HepG2 (cell line): ENCODE results near the gene TAT. TPM values are rescaled to one million over a fixed set of nuclear protein-coding genes. Genes with fewer than 3 reads are reported as not detected.
A peak's percentile ranks its signal among the peaks of the same experiment; 100 is the strongest.

Experiments
- ATAC-seq: fragments of 200-7000 bp; cut with Tn5 transposase; 3 replicates; pipeline ENCODE4 v1.9.1; 2020; ENCODE audit warnings: mild to moderate bottlenecking, moderate library complexity
- BruUV-seq: library from RNA; stranded (reverse); fragments of 400-500 nt; replicated peaks from 2 replicates; lab custom pipeline; 2021; lab: Mats Ljungman, UMichigan
- CTCF ChIA-PET: fragments of 300-600 bp; formaldehyde crosslinking; extraction: SDS; loops from one replicate; lab custom pipeline; 2021; ENCODE audit warnings: low total read pairs, inconsistent platforms, low intra/inter-chr PET ratio; lab: Yijun Ruan, JAX
- POLR2A ChIA-PET: fragments of 350-600 bp; sonication (Branson Sonifier 250); formaldehyde crosslinking; loops from one replicate; lab custom pipeline; 2020; ENCODE audit warnings: antibody characterized with exemption, inconsistent platforms; lab: Yijun Ruan, JAX
- DNase-seq: peaks from one replicate; pipeline ENCODE4 v3.0.0-alpha.2; 2015; ENCODE audit warnings: low spot score
- FAIRE-seq: peaks from 3 replicates; lab custom pipeline; 2011; peaks lifted over from hg19 to GRCh38; lab: Jason Lieb, UNC
- H2AFZ ChIP-seq: one replicate; pipeline ENCODE4 v1.6.1; 2011; ENCODE audit warnings: low read length, inconsistent platforms
- H3K27ac ChIP-seq: fragments of 300-600 bp; 3 replicates; pipeline ENCODE4 v1.8.0; 2011; ENCODE audit warnings: mixed run types, mild to moderate bottlenecking, mixed read lengths, low read length, inconsistent platforms; ENCODE audit not compliant: insufficient read depth; ENCODE audit errors: extremely low read length
- H3K27me3 ChIP-seq, 2 experiments: fragments of 200-600 bp in 1 of 2; 2 replicates in 1 of 2; 3 replicates in 1 of 2; pipeline versions ENCODE4 v1.6.0 to v1.8.0; 2011; ENCODE audit warnings: low read length in 2 of 2, mild to moderate bottlenecking in 2 of 2, moderate library complexity in 2 of 2, inconsistent platforms in 1 of 2; ENCODE audit not compliant: insufficient read depth in 2 of 2, control insufficient read depth in 1 of 2
- H3K36me3 ChIP-seq, 2 experiments: fragments of 200-600 bp in 1 of 2; replicated peaks in 1 of 2; 2 replicates in 1 of 2; 3 replicates in 1 of 2; pipeline versions ENCODE4 v1.5.1 to v1.8.0; 2011; ENCODE audit warnings: low read length in 2 of 2, inconsistent platforms in 1 of 2; ENCODE audit not compliant: insufficient read depth in 2 of 2, control insufficient read depth in 1 of 2
- H3K4me1 ChIP-seq: 2 replicates; pipeline ENCODE4 v1.5.1; 2012; ENCODE audit warnings: low read length, inconsistent platforms; ENCODE audit not compliant: insufficient read depth
- H3K4me2 ChIP-seq: 2 replicates; pipeline ENCODE4 v1.6.0; 2011; ENCODE audit warnings: low read depth, low read length, inconsistent platforms
- H3K4me3 ChIP-seq, 3 experiments: fragments of 200-600 bp in 1 of 3; sonication (generic), shearing (Covaris generic) in 1 of 3; replicated peaks in 1 of 3; 2 replicates each; pipeline ENCODE4 v1.5.1; 2011 to 2016; ENCODE audit warnings: low read length in 3 of 3, inconsistent platforms in 2 of 3, low read depth in 2 of 3, mild to moderate bottlenecking in 2 of 3, control low read depth in 1 of 3, mixed read lengths in 1 of 3; ENCODE audit not compliant: insufficient read depth in 1 of 3
- H3K79me2 ChIP-seq: one replicate; pipeline ENCODE4 v1.6.1; 2011; ENCODE audit warnings: low read length, inconsistent platforms; ENCODE audit not compliant: insufficient read depth
- H3K9ac ChIP-seq: 2 replicates; pipeline ENCODE4 v1.6.0; 2011; ENCODE audit warnings: mild to moderate bottlenecking, low read depth, low read length, inconsistent platforms; ENCODE audit not compliant: insufficient read depth
- H3K9me3 ChIP-seq: 2 replicates; pipeline ENCODE4 v1.5.1; 2012; ENCODE audit warnings: mild to moderate bottlenecking, low read length
- H4K20me1 ChIP-seq: 2 replicates; pipeline ENCODE4 v1.6.0; 2011; ENCODE audit warnings: inconsistent platforms, mild to moderate bottlenecking, low read length, moderate library complexity; ENCODE audit not compliant: insufficient read depth
- IKZF5 ChIP-seq: IDR thresholded peaks from 2 replicates; pipeline ENCODE4 v1.6.1; 2018; ENCODE audit warnings: missing genetic modification reagents, mild to moderate bottlenecking, missing compliant biosample characterization
- KDM5B ChIP-seq: sonication (generic); formaldehyde crosslinking; IDR thresholded peaks from 2 replicates; pipeline ENCODE4 v1.4.0; 2020; ENCODE audit warnings: missing genetic modification reagents, mild to moderate bottlenecking, borderline replicate concordance
- MNT ChIP-seq: fragments of 450-650 bp; IDR thresholded peaks from 2 replicates; pipeline ENCODE4 v1.6.1; 2016
- RCOR2 ChIP-seq: IDR thresholded peaks from 2 replicates; pipeline ENCODE4 v1.6.1; 2016; ENCODE audit warnings: missing biosample characterization, missing genetic modification reagents
- SALL1 ChIP-seq: sonication (generic); formaldehyde crosslinking; IDR thresholded peaks from 2 replicates; pipeline ENCODE4 v1.8.0; 2022; ENCODE audit warnings: mild to moderate bottlenecking, missing genetic modification reagents
- TBX3 ChIP-seq: fragments of 450-650 bp; IDR thresholded peaks from 2 replicates; pipeline ENCODE4 v1.6.1; 2017; ENCODE audit warnings: antibody characterized with exemption, mild to moderate bottlenecking, inconsistent platforms, borderline replicate concordance
- TEAD3 ChIP-seq: optimal IDR thresholded peaks from 2 replicates; pipeline ENCODE3; 2016; ENCODE audit warnings: borderline replicate concordance
- TRIM22 ChIP-seq: fragments of 450-650 bp; IDR thresholded peaks from 2 replicates; pipeline ENCODE4 v1.6.1; 2017
- TRIM24 ChIP-seq: sonication (generic); formaldehyde crosslinking; IDR thresholded peaks from 2 replicates; pipeline ENCODE4 v1.8.0; 2022; ENCODE audit warnings: mild to moderate bottlenecking, missing genetic modification reagents
- ZNF121 ChIP-seq: sonication (generic); formaldehyde crosslinking; IDR thresholded peaks from 2 replicates; pipeline ENCODE4 v1.5.0; 2020; ENCODE audit warnings: mild to moderate bottlenecking, missing genetic modification reagents
- ZNF253 ChIP-seq: sonication (generic); formaldehyde crosslinking; IDR thresholded peaks from 2 replicates; pipeline ENCODE4 v1.8.0; 2022; ENCODE audit warnings: mild to moderate bottlenecking, missing genetic modification reagents, borderline replicate concordance
- ZNF510 ChIP-seq: sonication (generic); formaldehyde crosslinking; IDR thresholded peaks from 2 replicates; pipeline ENCODE4 v1.4.0; 2020; ENCODE audit warnings: low read depth, mild to moderate bottlenecking, missing genetic modification reagents
- ZNF670 ChIP-seq: sonication (generic); formaldehyde crosslinking; IDR thresholded peaks from 2 replicates; pipeline ENCODE4 v1.8.0; 2022; ENCODE audit warnings: mild to moderate bottlenecking, missing genetic modification reagents, borderline replicate concordance
- ZNF761 ChIP-seq: sonication (generic); formaldehyde crosslinking; conservative IDR thresholded peaks from 2 replicates; pipeline ENCODE4 v1.4.0; 2020; ENCODE audit warnings: mild to moderate bottlenecking, missing genetic modification reagents
- WGBS: methylation state at CpG from one replicate; pipeline ENCODE4 v1.1.6; 2017; ENCODE audit warnings: low lambda C conversion rate; 5-methylcytosine and 5-hydroxymethylcytosine counted together
- in situ Hi-C: cut with HindIII; loops from 2 replicates; pipeline ENCODE4 v1.10.0; 2017; ENCODE audit warnings: low pct_unique_long_range_greater_than_20kb; ENCODE audit not compliant: extremely low pct_ligation_motif_present
- intact Hi-C: fragments of 100-400 bp; cut with micrococcal nuclease; formaldehyde crosslinking; loops from one replicate; pipeline ENCODE4 v1.10.0; 2022; ENCODE audit not compliant: unreplicated experiment
- polyA plus RNA-seq, 8 experiments: library from polyadenylated mRNA; depleted of rRNA in 3 of 8; stranded (reverse) in 7 of 8; unstranded in 1 of 8; fragments of >200 nt; fragmentation: Illumina TruSeq in 4 of 8; extraction: Trizol in 4 of 8; gene quantifications; 2 replicates each; pipeline versions ENCODE4 v1.2.1 to v1.2.3, GENCODE V29; 2011 to 2016; ENCODE audit warnings: low read depth in 4 of 8, missing spikeins in 1 of 8, mixed read lengths in 1 of 8; ENCODE audit not compliant: insufficient read depth in 1 of 8
- total RNA-seq, 5 experiments: library from RNA; depleted of rRNA; stranded (reverse); fragments of >200 nt; fragmentation: Illumina TruSeq; extraction: Trizol; gene quantifications; 2 replicates each; pipeline ENCODE4 v1.2.3, GENCODE V29; 2016; ENCODE audit warnings: low read depth in 1 of 5

TAT gene
- total and polyA plus RNA-seq, 2 of the 13 experiments (the other 11 are each of a cell fraction or from before 2014, with no cell fraction given): 1.6 to 5.8 TPM

GRCh38 chr16:71574702-71575101 lies 2.2 kb downstream of the TAT start:
- H3K9ac ChIP-seq: no peak overlapping the region
- peaks cover 84% of the 10 kb centered on the region for H3K4me1 ChIP-seq
- no peak overlapping the region for H2AFZ ChIP-seq
- H4K20me1 ChIP-seq: no peaks in the 10 kb centered on the region
- ATAC-seq: no peak
- no peak overlapping the region for H3K4me3 ChIP-seq
- H3K36me3 ChIP-seq: no peaks in the 10 kb centered on the region
- no peaks in the 10 kb centered on the region for H3K27me3 ChIP-seq
- TF ChIP-seq RCOR2 (CRISPR knock-in tag) (no peak), TRIM24 (CRISPR knock-in tag) (no peak)
- no peak overlapping the region for H3K4me2 ChIP-seq
- DNase-seq: no peak
- intact Hi-C loops (no loop called here), in situ Hi-C loops (no loop called here)
- FAIRE-seq: no peak
- no peak overlapping the region for H3K27ac ChIP-seq
- no peaks in the 10 kb centered on the region for H3K9me3 ChIP-seq
- POLR2A ChIA-PET: interaction anchor here (4.5 to 7.2 kb wide), 2 partner anchors 10 to 19 kb away, joined by 48 to 93 read pairs; no protein-coding TSS in a partner anchor
- no TSS peak for BruUV-seq
- no peaks in the 10 kb centered on the region for H3K79me2 ChIP-seq
- CTCF ChIA-PET: no interaction called here

- CTCF ChIA-PET: no interaction called here
- peak overlapping the region in 2 of 3 experiments; percentile 19 to 20; a peak in 2 of 6 replicates for H3K4me3 ChIP-seq
- H4K20me1 ChIP-seq: no peaks in the 10 kb centered on the region
- no peaks in the 10 kb centered on the region for H3K79me2 ChIP-seq
- WGBS: 56% methylated on average over 5 of the region's 5 CpGs
- H3K27ac ChIP-seq: peak overlapping the region; percentile 91
- H3K27me3 ChIP-seq: no peaks in the 10 kb centered on the region
- H3K4me1 ChIP-seq: peaks cover 89% of the 10 kb centered on the region
- ATAC-seq (no peak), DNase-seq (no peak), FAIRE-seq (no peak)
- intact Hi-C loops (loop anchor here (1.0 kb wide), 2 partner anchors 12 to 21 kb away; no protein-coding TSS in a partner anchor), in situ Hi-C loops (no loop called here)
- no peaks in the 10 kb centered on the region for H3K9me3 ChIP-seq
- peak overlapping the region; percentile 56 for H3K4me2 ChIP-seq
- peak overlapping the region; percentile 63 for H3K9ac ChIP-seq
- POLR2A ChIA-PET: interaction anchor here (1.5 to 7.2 kb wide), 5 partner anchors 9 to 37 kb away, joined by 10 to 93 read pairs (median 15); no protein-coding TSS in a partner anchor
- peak overlapping the region; percentile 20 for H2AFZ ChIP-seq
- no peaks in the 10 kb centered on the region for H3K36me3 ChIP-seq
- BruUV-seq: no TSS peak
- TF ChIP-seq MNT (no peak), ZNF253 (CRISPR knock-in tag) (no peak), KDM5B (CRISPR knock-in tag) (no peak), ZNF670 (CRISPR knock-in tag) (0 out of 2 replicates have a peak, but pooled peaks have one; percentile 29), TEAD3 (peak; percentile 31), IKZF5 (CRISPR knock-in tag) (peak; percentile 14; the same call in 1 of the 2 replicates), TBX3 (0 out of 2 replicates have a peak, but pooled peaks have one; percentile 5), TRIM22 (no peak), ZNF510 (CRISPR knock-in tag) (0 out of 2 replicates have a peak, but pooled peaks have one; percentile 51), SALL1 (0 out of 2 replicates have a peak, but pooled peaks have one; percentile 9), ZNF121 (CRISPR knock-in tag) (no peak), ZNF761 (no peak)
Measured at GRCh38 chr16:71573387-71574094, 3.4 kb downstream of the TAT start.
